Lower leg skin (tissue), 4 donors: Measurements from ENCODE around the gene IRF2. TPM values are rescaled to one million over a fixed set of nuclear protein-coding genes. Genes with fewer than 3 reads are reported as not detected.

Experiments used
- DNase-seq, 2 donors: peaks; one replicate each; pipeline ENCODE4 v3.0.0-alpha.2; 2019; ENCODE audit warnings: low spot score in 2 of 2
- H3K4me3 ChIP-seq: fragments of 200-600 bp; sonication (generic); 2 replicates; pipeline ENCODE4 v1.5.1; 2017; ENCODE audit warnings: mild to moderate bottlenecking, low read depth; ENCODE audit not compliant: poor library complexity, severe bottlenecking
- CTCF ChIP-seq, 3 donors: fragments of 450-650 bp; IDR thresholded peaks; one replicate each; pipeline ENCODE4 v1.5.1; 2016; ENCODE audit warnings: antibody characterized with exemption in 3 of 3, mild to moderate bottlenecking in 3 of 3, moderate library complexity in 2 of 3
- POLR2A ChIP-seq, 2 donors: fragments of 450-650 bp; IDR thresholded peaks; one replicate each; pipeline ENCODE4 v1.6.1; 2016 to 2017; ENCODE audit warnings: antibody characterized with exemption in 2 of 2, mild to moderate bottlenecking in 1 of 2, moderate library complexity in 1 of 2
- WGBS, 2 donors: methylation state at CpG; one replicate each; pipeline ENCODE4 v1.1.5; 2018; 5-methylcytosine and 5-hydroxymethylcytosine counted together
- intact Hi-C: fragments of 100-400 bp; cut with DNase I; formaldehyde crosslinking; loops from one replicate; pipeline ENCODE4 v1.15.0; 2023; ENCODE audit warnings: low total_unique reads
- total RNA-seq, 4 donors: library from RNA; depleted of rRNA; stranded (reverse); fragments of >200 nt; gene quantifications; one replicate each; pipeline ENCODE4 v1.1.0, GENCODE V29; 2016

The IRF2 gene
- total RNA-seq, 4 donors from 2014 or later, result 31.6 to 44.0 (median 38.4) TPM

GRCh38 chr4:184357165-184357564 lies 117.2 kb downstream of the IRF2 start:
- TF ChIP-seq CTCF (IDR thresholded peaks at IDR 0.05) (no peak), POLR2A (IDR thresholded peaks at IDR 0.05) (no peak)
- DNase-seq, result no peak
- no peak overlapping the region for H3K4me3 ChIP-seq
- intact Hi-C loops, result no loop called here
- 76 to 79% methylated on average over 1 of the region's 1 CpG for WGBS, 2 donors

GRCh38 chr4:184356366-184356765 lies 118.0 kb downstream of the IRF2 start:
- no peak for DNase-seq
- intact Hi-C loops, result no loop called here
- no peak overlapping the region for H3K4me3 ChIP-seq
- 54 to 66% methylated on average over 7 of the region's 7 CpGs for WGBS, 2 donors
- no peak for TF ChIP-seq POLR2A (IDR thresholded peaks at IDR 0.05)
- TF ChIP-seq CTCF (IDR thresholded peaks at IDR 0.05), result no peak

GRCh38 chr4:184355857-184356256 lies 118.5 kb downstream of the IRF2 start:
- intact Hi-C loops, result no loop called here
- no peak for DNase-seq
- TF ChIP-seq POLR2A (IDR thresholded peaks at IDR 0.05) (no peak), CTCF (IDR thresholded peaks at IDR 0.05) (no peak)
- WGBS, 2 donors, result 59 to 72% methylated on average over 5 of the region's 5 CpGs
- no peak overlapping the region for H3K4me3 ChIP-seq

GRCh38 chr4:184355111-184355604 lies 119.2 kb downstream of the IRF2 start:
- intact Hi-C loops, result no loop called here
- DNase-seq, result peak in 1 of 2 donors; percentile 61
- 45 to 47% methylated on average over 2 of the region's 2 CpGs for WGBS, 2 donors

GRCh38 chr4:184352891-184353290 lies 121.5 kb downstream of the IRF2 start:
- TF ChIP-seq POLR2A (IDR thresholded peaks at IDR 0.05) (no peak), CTCF (IDR thresholded peaks at IDR 0.05) (no peak)
- intact Hi-C loops, result no loop called here
- 93 to 94% methylated on average over 5 of the region's 5 CpGs for WGBS, 2 donors
- H3K4me3 ChIP-seq, result no peak overlapping the region
- no peak for DNase-seq

More at GRCh38 chr4:184355111-184355604, 119.2 kb downstream of the IRF2 start:
- H3K4me3 ChIP-seq, result no peak overlapping the region
- TF ChIP-seq CTCF (IDR thresholded peaks at IDR 0.05) (no peak), POLR2A (IDR thresholded peaks at IDR 0.05) (no peak)
